Neuron (in vitro differentiated cells): ENCODE results near the gene AASDH.

Experiments used
- H2AFZ ChIP-seq: one replicate; pipeline ENCODE4 v1.6.1; 2013; ENCODE audit warnings: low read depth, mild to moderate bottlenecking, inconsistent platforms, low read length, moderate library complexity
- H3K27me3 ChIP-seq: one replicate; pipeline ENCODE4 v1.6.1; 2013; ENCODE audit warnings: low read length; ENCODE audit not compliant: insufficient read depth
- H3K36me3 ChIP-seq: one replicate; pipeline ENCODE4 v1.6.1; 2013; ENCODE audit warnings: low read length; ENCODE audit not compliant: insufficient read depth
- H3K4me1 ChIP-seq: one replicate; pipeline ENCODE4 v1.6.1; 2013; ENCODE audit warnings: low read length; ENCODE audit not compliant: insufficient read depth
- H3K4me3 ChIP-seq: 2 replicates; pipeline ENCODE4 v1.5.1; 2013; ENCODE audit warnings: mild to moderate bottlenecking, low read length, moderate library complexity
- H3K9me3 ChIP-seq: one replicate; pipeline ENCODE4 v1.6.1; 2013; ENCODE audit warnings: low read length

The AASDH gene

GRCh38 chr4:56305390-56305789 is 81.9 kb downstream of the AASDH start:
- Histone ChIP-seq H3K4me3 (no peak overlapping the region), H2AFZ (no peak overlapping the region), H3K9me3 (no peaks in the 10 kb centered on the region), H3K27me3 (no peaks in the 10 kb centered on the region), H3K4me1 (peaks cover 23% of the 10 kb centered on the region), H3K36me3 (peaks cover 21% of the 10 kb centered on the region)

GRCh38 chr4:56303921-56304320 is 83.4 kb downstream of the AASDH start:
- H2AFZ ChIP-seq: no peak overlapping the region
- peaks cover 27% of the 10 kb centered on the region for H3K4me1 ChIP-seq
- H3K27me3 ChIP-seq: no peaks in the 10 kb centered on the region
- no peak overlapping the region for H3K4me3 ChIP-seq
- peaks cover 15% of the 10 kb centered on the region for H3K36me3 ChIP-seq
- H3K9me3 ChIP-seq: no peaks in the 10 kb centered on the region

DNA sequence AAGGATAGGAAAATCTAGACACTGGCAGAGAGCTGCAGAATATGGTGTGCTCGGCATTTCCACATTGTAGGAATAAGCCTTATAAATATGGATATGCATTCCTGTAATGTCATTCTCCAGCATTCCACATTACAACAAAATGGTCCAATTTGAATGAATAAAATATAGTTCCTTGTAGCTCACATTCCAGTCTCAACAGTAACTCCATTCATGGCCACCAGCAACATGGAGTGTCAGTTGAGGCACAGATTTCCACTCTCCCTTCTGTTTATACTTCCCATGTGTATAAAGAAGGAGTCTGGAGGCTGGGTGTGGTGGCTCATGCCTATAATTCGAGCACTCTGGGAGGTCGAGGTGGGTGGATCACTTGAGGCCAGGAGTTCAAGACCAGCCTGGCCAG is 84.5 kb downstream of the AASDH start:
- Histone ChIP-seq H3K9me3 (no peaks in the 10 kb centered on the region), H2AFZ (no peak overlapping the region), H3K27me3 (no peaks in the 10 kb centered on the region), H3K4me3 (no peak overlapping the region), H3K4me1 (peaks cover 33% of the 10 kb centered on the region), H3K36me3 (peaks cover 13% of the 10 kb centered on the region)

GRCh38 chr4:56301997-56302496 is 85.2 kb downstream of the AASDH start:
- Histone ChIP-seq H2AFZ (no peak overlapping the region), H3K9me3 (no peaks in the 10 kb centered on the region), H3K4me1 (peaks cover 40% of the 10 kb centered on the region), H3K36me3 (peaks cover 7% of the 10 kb centered on the region), H3K27me3 (no peaks in the 10 kb centered on the region), H3K4me3 (no peak overlapping the region)

- Histone ChIP-seq H3K27me3 (no peaks in the 10 kb centered on the region), H2AFZ (no peak overlapping the region), H3K4me1 (peaks cover 47% of the 10 kb centered on the region), H3K9me3 (no peaks in the 10 kb centered on the region), H3K4me3 (no peak overlapping the region), H3K36me3 (peaks cover 7% of the 10 kb centered on the region)
These were observed 85.9 kb downstream of the AASDH start for GRCh38 chr4:56301181-56301996.

DNA sequence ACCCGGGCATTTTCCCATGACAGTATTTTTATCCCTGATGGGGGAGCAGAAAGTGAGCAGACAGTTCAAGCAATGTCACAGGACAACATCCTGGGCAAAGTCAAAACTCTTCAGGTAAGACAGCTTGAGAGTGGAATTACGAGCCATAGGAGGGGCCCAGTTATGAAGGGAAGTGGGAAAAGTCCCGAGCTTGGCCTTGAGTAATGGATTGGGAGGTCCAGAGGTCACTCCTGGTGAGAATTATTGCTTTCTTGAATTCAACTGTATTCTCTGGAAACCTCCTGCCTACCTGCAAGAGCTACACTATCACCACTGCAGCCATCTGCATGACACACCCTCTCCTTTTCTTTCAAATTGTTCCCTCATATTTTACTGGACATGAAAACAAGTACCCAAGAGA is 89.1 kb downstream of the AASDH start:
- Histone ChIP-seq H3K9me3 (no peaks in the 10 kb centered on the region), H3K4me1 (peaks cover 49% of the 10 kb centered on the region), H2AFZ (no peak overlapping the region), H3K4me3 (no peak overlapping the region), H3K36me3 (peaks cover 4% of the 10 kb centered on the region), H3K27me3 (no peaks in the 10 kb centered on the region)

GRCh38 chr4:56297776-56298175 is 89.5 kb downstream of the AASDH start:
- Histone ChIP-seq H3K27me3 (no peaks in the 10 kb centered on the region), H3K9me3 (no peaks in the 10 kb centered on the region), H2AFZ (no peak overlapping the region), H3K36me3 (peaks cover 4% of the 10 kb centered on the region), H3K4me3 (no peak overlapping the region), H3K4me1 (peaks cover 45% of the 10 kb centered on the region)

DNA sequence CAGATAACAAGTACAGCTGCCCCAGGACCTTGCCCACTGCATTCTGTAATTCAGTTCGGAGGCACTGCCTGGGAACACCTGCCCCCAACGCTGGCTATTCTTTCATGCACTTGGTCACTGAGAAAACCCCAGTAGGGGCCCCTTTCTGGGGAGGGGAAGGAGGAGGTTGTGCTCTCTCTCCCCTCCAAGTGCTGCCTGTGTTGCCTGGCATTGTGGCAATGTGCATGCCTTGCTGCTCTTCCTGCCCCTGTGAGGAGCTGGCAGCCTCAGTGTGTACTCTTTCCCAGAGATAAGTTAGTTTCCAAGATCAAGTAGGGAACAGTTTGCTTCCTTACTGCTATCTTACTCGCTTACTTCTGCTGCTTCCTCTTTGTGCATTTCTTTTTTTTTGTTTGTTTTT is 90.8 kb downstream of the AASDH start:
- Histone ChIP-seq H2AFZ (no peak overlapping the region), H3K36me3 (peaks cover 4% of the 10 kb centered on the region), H3K27me3 (no peaks in the 10 kb centered on the region), H3K4me3 (no peak overlapping the region), H3K9me3 (no peaks in the 10 kb centered on the region), H3K4me1 (peaks cover 34% of the 10 kb centered on the region)

GRCh38 chr4:56293121-56293520 is 94.2 kb downstream of the AASDH start:
- peaks cover 19% of the 10 kb centered on the region for H3K4me1 ChIP-seq
- H3K4me3 ChIP-seq: no peak overlapping the region
- no peaks in the 10 kb centered on the region for H3K9me3 ChIP-seq
- peaks cover 4% of the 10 kb centered on the region for H3K36me3 ChIP-seq
- H3K27me3 ChIP-seq: no peaks in the 10 kb centered on the region
- H2AFZ ChIP-seq: no peak overlapping the region

DNA sequence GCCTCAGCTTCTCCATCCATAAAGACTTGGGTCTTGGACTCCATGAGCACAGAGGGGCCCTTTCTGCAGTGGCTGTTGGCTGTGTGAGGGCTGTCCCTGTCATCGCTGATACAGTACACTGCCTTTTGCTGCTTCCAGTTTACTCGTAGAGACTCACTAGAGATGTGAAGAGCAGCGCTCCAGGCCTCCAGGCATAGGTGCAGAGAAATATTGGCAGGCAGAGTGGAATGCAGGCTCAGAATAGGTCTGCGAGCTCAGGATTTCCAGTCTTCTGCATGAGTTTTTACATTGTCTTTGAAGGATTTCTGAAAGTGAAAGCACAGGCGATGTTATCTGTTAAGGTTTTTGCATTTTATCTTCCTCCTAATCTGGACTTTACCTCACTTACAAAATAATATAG is 97.4 kb downstream of the AASDH start:
- no peak overlapping the region for H2AFZ ChIP-seq
- H3K4me3 ChIP-seq: no peak overlapping the region
- H3K27me3 ChIP-seq: no peaks in the 10 kb centered on the region
- H3K9me3 ChIP-seq: no peaks in the 10 kb centered on the region
- peaks cover 7% of the 10 kb centered on the region for H3K36me3 ChIP-seq
- no peaks in the 10 kb centered on the region for H3K4me1 ChIP-seq

DNA sequence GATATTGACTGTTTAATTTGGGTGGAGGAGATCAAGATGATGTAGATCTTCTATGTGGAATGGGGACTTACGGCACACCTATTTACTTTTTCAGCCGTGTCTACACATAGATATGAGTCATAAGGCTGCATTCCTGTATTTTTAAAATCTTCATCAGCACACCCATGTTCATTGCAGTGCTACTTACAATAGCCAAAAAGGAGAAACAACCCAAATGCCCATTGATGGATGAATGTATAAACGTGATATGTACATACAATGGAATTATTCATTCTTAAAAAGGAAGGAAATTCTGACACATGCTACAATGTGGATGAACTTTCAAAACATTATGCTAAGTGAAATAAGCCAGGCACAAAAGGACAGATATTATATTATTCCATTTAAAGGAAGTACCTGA is 98.6 kb downstream of the AASDH start:
- H2AFZ ChIP-seq: no peak overlapping the region
- H3K9me3 ChIP-seq: peaks cover 2% of the 10 kb centered on the region
- peaks cover 7% of the 10 kb centered on the region for H3K36me3 ChIP-seq
- H3K4me3 ChIP-seq: no peak overlapping the region
- no peaks in the 10 kb centered on the region for H3K4me1 ChIP-seq
- H3K27me3 ChIP-seq: no peaks in the 10 kb centered on the region
